GM06990 (cell line): ENCODE results near the gene RNF7.
"Not testable (repeated sequence)": the region's sequence is repeated elsewhere in the genome, so short reads cannot be mapped to it uniquely, and the experiment has no call there.

Experiments
- DNase-seq: peaks from one replicate; pipeline ENCODE4 v3.0.0-alpha.2; 2011; ENCODE audit not compliant: insufficient read length; ENCODE audit errors: extremely low read depth
- H3K27me3 ChIP-seq: replicated peaks from 2 replicates; pipeline ENCODE4 v1.6.0; 2011; ENCODE audit warnings: low read length; ENCODE audit not compliant: control insufficient read depth, insufficient read depth
- H3K36me3 ChIP-seq: 2 replicates; pipeline ENCODE4 v1.5.1; 2011; ENCODE audit warnings: low read length; ENCODE audit not compliant: control insufficient read depth, insufficient read depth
- H3K4me3 ChIP-seq: replicated peaks from 2 replicates; pipeline ENCODE4 v1.5.1; 2011; ENCODE audit warnings: low read depth, mild to moderate bottlenecking, control low read depth, low read length
- CTCF ChIP-seq: IDR thresholded peaks from 2 replicates; pipeline ENCODE4 v1.5.1; 2011; ENCODE audit warnings: low read length, control low read depth, mild to moderate bottlenecking, inconsistent platforms; ENCODE audit not compliant: insufficient read depth, poor library complexity, severe bottlenecking

Gene RNF7

GRCh38 chr3:141788149-141788548 is 50.1 kb downstream of the RNF7 start:
- H3K4me3 ChIP-seq: no peak overlapping the region
- no peaks in the 10 kb centered on the region for H3K36me3 ChIP-seq
- TF ChIP-seq CTCF: no peak
- no peak for DNase-seq
- H3K27me3 ChIP-seq: no peaks in the 10 kb centered on the region

DNA sequence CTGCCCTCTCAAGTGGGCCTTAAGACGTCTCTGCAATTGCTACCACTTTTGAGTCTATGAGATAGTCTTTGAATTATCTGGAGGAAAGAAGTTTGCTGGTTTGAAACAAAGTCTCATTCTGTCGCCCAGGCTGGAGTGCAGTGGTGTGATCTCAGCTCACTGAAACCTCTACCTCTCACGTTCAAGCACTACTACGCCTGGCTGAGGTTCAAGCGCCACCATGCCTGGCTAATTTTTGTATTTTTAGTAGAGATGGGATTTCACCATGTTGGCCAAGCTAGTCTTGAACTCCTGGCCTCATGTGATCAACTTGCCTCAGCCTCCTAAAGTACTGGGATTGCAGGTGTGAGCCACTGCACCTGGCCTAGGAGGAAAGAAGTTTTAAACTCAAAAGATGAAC is 50.7 kb downstream of the RNF7 start:
- H3K27me3 ChIP-seq, H3K36me3 ChIP-seq, DNase-seq, H3K4me3 ChIP-seq: not testable (repeated sequence)

DNA sequence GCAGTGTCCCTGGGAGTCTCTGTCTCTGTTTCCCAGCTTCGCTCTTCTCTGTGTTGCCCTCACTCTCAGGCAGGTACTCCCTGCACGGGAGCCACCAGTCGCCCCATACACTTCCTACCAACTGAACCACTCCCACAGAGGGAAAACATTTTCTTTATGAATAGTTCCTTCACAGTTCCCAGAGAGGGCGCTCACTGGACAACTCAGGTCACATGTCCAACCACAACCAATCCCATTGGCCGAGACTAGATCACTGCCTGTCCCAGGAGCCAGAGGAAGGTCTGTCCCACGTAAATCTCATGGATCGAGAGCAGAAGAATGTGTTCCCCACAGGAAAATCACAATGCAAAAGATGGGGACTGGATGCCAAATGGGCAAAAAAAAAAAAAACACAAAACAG is 51.2 kb downstream of the RNF7 start:
- no peak for DNase-seq
- no peaks in the 10 kb centered on the region for H3K27me3 ChIP-seq
- no peaks in the 10 kb centered on the region for H3K36me3 ChIP-seq
- H3K4me3 ChIP-seq: no peak overlapping the region
- no peak for TF ChIP-seq CTCF

DNA sequence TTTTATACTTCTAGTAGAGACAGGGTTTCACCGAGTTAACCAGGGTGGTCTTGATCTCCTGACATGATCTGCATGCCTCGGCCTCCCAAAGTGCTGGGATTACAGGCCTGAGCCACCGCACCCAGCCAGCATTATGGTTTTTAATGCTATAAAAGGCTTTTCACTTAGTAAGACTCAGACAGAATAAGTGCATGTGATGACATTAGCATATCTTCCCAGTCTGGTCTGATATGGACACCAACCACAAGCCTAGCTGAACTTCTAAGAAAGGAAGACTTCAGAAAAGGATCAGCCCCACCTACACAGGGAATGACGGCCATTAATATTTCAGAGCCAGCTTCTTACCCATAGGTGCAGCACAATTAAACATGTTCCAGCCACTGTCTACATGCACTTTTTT is 52.1 kb downstream of the RNF7 start:
- DNase-seq: no peak
- no peaks in the 10 kb centered on the region for H3K27me3 ChIP-seq
- no peak for TF ChIP-seq CTCF
- no peaks in the 10 kb centered on the region for H3K36me3 ChIP-seq
- H3K4me3 ChIP-seq: no peak overlapping the region

DNA sequence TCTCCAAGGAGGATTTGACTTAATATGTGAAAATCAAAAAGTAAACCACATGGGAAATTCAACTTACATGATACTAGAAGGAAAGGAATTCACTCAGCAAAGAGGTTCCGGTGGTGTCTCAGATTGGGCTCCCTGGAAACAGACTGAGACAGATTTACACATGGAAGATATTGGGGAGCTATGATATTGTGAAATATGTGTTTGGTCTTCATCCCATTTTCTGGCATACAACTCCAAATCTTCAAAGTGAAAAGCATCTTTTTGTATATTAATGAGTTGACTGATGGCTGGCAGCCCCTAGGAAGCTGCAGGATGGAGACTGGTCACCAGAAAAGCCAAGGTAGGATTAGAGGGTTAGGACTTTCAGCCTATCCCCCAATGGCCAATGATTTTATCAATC is 54.4 kb downstream of the RNF7 start:
- TF ChIP-seq CTCF: no peak
- DNase-seq: no peak
- Histone ChIP-seq H3K27me3 (no peaks in the 10 kb centered on the region), H3K36me3 (no peaks in the 10 kb centered on the region), H3K4me3 (no peak overlapping the region)

DNA sequence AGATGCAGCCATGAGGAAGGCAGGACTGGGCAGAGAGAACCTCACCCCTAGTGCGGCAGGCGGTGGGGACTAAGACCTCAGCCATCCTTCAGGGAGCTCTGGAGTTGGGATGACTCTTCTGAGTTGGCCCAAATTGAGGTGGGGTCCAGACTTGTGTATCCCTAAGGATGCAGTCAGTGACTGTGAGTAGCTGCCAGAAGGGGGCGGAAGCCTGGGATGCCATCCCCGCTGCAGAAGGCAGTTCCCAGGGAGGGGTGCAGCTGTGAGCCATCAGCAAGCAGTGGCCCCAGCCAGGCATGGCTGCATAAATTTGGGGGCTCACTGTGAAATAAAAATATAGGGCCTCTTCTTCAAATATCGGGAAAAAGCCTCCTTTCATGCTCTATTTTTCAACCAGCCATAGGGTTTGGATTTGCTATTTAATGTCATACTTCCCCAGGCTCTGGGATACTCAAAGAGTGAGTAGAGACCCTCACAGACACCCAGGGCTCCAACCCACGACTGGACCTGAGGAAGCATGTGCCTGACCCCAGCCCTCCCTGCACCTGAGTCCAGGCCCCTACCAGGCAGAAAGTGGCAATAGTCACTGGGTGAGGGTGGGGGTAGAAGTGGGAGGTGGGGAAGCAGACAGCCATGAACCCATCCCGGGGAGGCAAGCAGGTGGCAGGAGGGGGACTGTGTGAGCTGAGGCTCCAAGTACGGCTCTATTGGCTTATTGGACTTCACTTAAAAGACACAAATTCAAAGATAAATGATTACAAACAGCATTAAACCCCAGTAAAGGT is 55.6 kb downstream of the RNF7 start:
- Histone ChIP-seq H3K36me3 (no peaks in the 10 kb centered on the region), H3K4me3 (no peak overlapping the region), H3K27me3 (no peaks in the 10 kb centered on the region)
- TF ChIP-seq CTCF: peak; percentile 4
- DNase-seq: no peak
